ENCODE results near the gene RSPO4. TPM values are rescaled to one million over a fixed set of nuclear protein-coding genes. Genes with fewer than 3 reads are reported as not detected.

The RSPO4 gene
- total and polyA plus RNA-seq, 9 of the 15 experiments (the other 6 are each of a cell fraction or from before 2014, with no cell fraction given) = 0.04 to 0.34 TPM; not detected in 7

- H3K9me1 ChIP-seq (ENCODE audit: control insufficient read depth, insufficient read depth, low read length) = no peaks in the 10 kb centered on the region
- peaks cover 5 to 51% of the 10 kb centered on the region in 2 experiments; a peak in 4 of 5 replicates for H3K27me3 ChIP-seq (ENCODE audit: control insufficient read depth in 2 of 2, insufficient read depth in 2 of 2, low read length in 2 of 2)
- H2AFZ ChIP-seq (ENCODE audit: low read depth, low read length) = no peak overlapping the region
- H3K27ac ChIP-seq (ENCODE audit: extremely low read depth, low read depth, low read length) = no peak overlapping the region
- H4K20me1 ChIP-seq (replicated peaks; ENCODE audit: control insufficient read depth, insufficient read depth, low read length) = no peaks in the 10 kb centered on the region
- H3K4me3 ChIP-seq = no peak overlapping the region
- WGBS (ENCODE audit: insufficient coverage, low coverage, missing lambda C conversion rate) = 5% methylated on average over 5 of the region's 6 CpGs
- POLR2A ChIA-PET = no interaction called here
- H3K4me1 ChIP-seq (replicated peaks in 1 of 2; ENCODE audit: control insufficient read depth in 2 of 2, insufficient read depth in 2 of 2, low read length in 2 of 2) = peaks cover 0 to 3% of the 10 kb centered on the region in 2 experiments; a peak in 3 of 5 replicates
- no TSS peak for BruUV-seq (replicated peaks)
- ATAC-seq = no peak
- H3K36me3 ChIP-seq (ENCODE audit: control insufficient read depth, insufficient read depth, low read length) = no peaks in the 10 kb centered on the region
- CTCF ChIA-PET (ENCODE audit: low intra/inter-chr PET ratio) = no interaction called here
- in situ Hi-C loops (cut with MboI) = no loop called here
- TF ChIP-seq SP1 (CRISPR knock-in tag; IDR thresholded peaks at IDR 0.05) = no peak
- TF ChIP-seq NFIX (CRISPR knock-in tag; IDR thresholded peaks at IDR 0.05; ENCODE audit: low read depth) = no peak
- TF ChIP-seq TBP (optimal IDR thresholded peaks at IDR 0.05; ENCODE audit: low read depth, low read length) = no peak
- no peak for FAIRE-seq
- H3K4me2 ChIP-seq (ENCODE audit: insufficient read depth, low read length) = no peak overlapping the region
- DNase-seq (ENCODE audit: extremely low read depth in 1 of 4, low spot score in 3 of 4) = no peak
- H3K9me3 ChIP-seq (replicated peaks; ENCODE audit: control insufficient read depth, insufficient read depth, low read depth, low read length) = no peaks in the 10 kb centered on the region
- intact Hi-C loops (cut with micrococcal nuclease) = no loop called here
- H3K9ac ChIP-seq (ENCODE audit: insufficient read depth in 1 of 2, low read depth in 2 of 2, low read length in 2 of 2) = no peak overlapping the region
- no peaks in the 10 kb centered on the region for H3K79me2 ChIP-seq (ENCODE audit: control insufficient read depth, insufficient read depth, low read length)
These were observed 4.6 kb downstream of the RSPO4 start for GRCh38 chr20:997486-997885.

GRCh38 chr20:997016-997415 lies 5.1 kb downstream of the RSPO4 start:
- H3K4me1 ChIP-seq (replicated peaks in 1 of 2; ENCODE audit: control insufficient read depth in 2 of 2, insufficient read depth in 2 of 2, low read length in 2 of 2) = no peaks in the 10 kb centered on the region
- CTCF ChIA-PET (ENCODE audit: low intra/inter-chr PET ratio) = no interaction called here
- H3K27ac ChIP-seq (ENCODE audit: extremely low read depth, low read depth, low read length) = no peak overlapping the region
- FAIRE-seq = no peak
- POLR2A ChIA-PET = no interaction called here
- in situ Hi-C loops (cut with MboI) (no loop called here), intact Hi-C loops (cut with micrococcal nuclease) (no loop called here)
- H2AFZ ChIP-seq (ENCODE audit: low read depth, low read length) = no peak overlapping the region
- no peaks in the 10 kb centered on the region for H3K79me2 ChIP-seq (ENCODE audit: control insufficient read depth, insufficient read depth, low read length)
- DNase-seq (ENCODE audit: extremely low read depth in 1 of 4, low spot score in 3 of 4) = no peak
- H3K36me3 ChIP-seq (ENCODE audit: control insufficient read depth, insufficient read depth, low read length) = no peaks in the 10 kb centered on the region
- H3K27me3 ChIP-seq (ENCODE audit: control insufficient read depth in 2 of 2, insufficient read depth in 2 of 2, low read length in 2 of 2) = peaks cover 6 to 55% of the 10 kb centered on the region in 2 experiments; a peak in 4 of 5 replicates
- 0% methylated on average over 5 of the region's 8 CpGs for WGBS (ENCODE audit: insufficient coverage, low coverage, missing lambda C conversion rate)
- H3K4me2 ChIP-seq (ENCODE audit: insufficient read depth, low read length) = no peak overlapping the region
- H3K4me3 ChIP-seq = no peak overlapping the region
- 0 out of 2 replicates have a peak, but pooled peaks cover under 1% of the 10 kb centered on the region for H3K9me3 ChIP-seq (replicated peaks; ENCODE audit: control insufficient read depth, insufficient read depth, low read depth, low read length)
- no peak overlapping the region for H3K9ac ChIP-seq (ENCODE audit: insufficient read depth in 1 of 2, low read depth in 2 of 2, low read length in 2 of 2)
- H4K20me1 ChIP-seq (replicated peaks; ENCODE audit: control insufficient read depth, insufficient read depth, low read length) = no peaks in the 10 kb centered on the region
- no peak for ATAC-seq
- no TSS peak for BruUV-seq (replicated peaks)
- no peaks in the 10 kb centered on the region for H3K9me1 ChIP-seq (ENCODE audit: control insufficient read depth, insufficient read depth, low read length)
- no peak for TF ChIP-seq ZNF449 (CRISPR knock-in tag; IDR thresholded peaks at IDR 0.05)
- no peak for TF ChIP-seq ZNF212 (CRISPR knock-in tag; IDR thresholded peaks at IDR 0.05)
- TF ChIP-seq EP300 (IDR thresholded peaks at IDR 0.05; ENCODE audit: low read length) = no peak
- TF ChIP-seq KLF13 (tag; IDR thresholded peaks at IDR 0.05; ENCODE audit: borderline replicate concordance, low read depth) = no peak
- TF ChIP-seq E2F3 (CRISPR knock-in tag; IDR thresholded peaks at IDR 0.05) = no peak
- no peak for TF ChIP-seq ZNF609 (CRISPR knock-in tag; IDR thresholded peaks at IDR 0.05; ENCODE audit: borderline replicate concordance)
- TF ChIP-seq ZSCAN29 (IDR thresholded peaks at IDR 0.05) = no peak
- TF ChIP-seq NEUROD1 (IDR thresholded peaks at IDR 0.05; ENCODE audit: borderline replicate concordance, low read depth, low read length, partially characterized antibody) = no peak
